Astrocyte (in vitro differentiated cells and primary cell): ENCODE measurements around the gene PDCD2.

Experiments used
- CTCF ChIP-seq: IDR thresholded peaks from 2 replicates; pipeline ENCODE4 v1.5.1; 2011; ENCODE audit warnings: low read depth, mild to moderate bottlenecking, inconsistent platforms, low read length, moderate library complexity; ENCODE audit not compliant: insufficient read depth
- EZH2 ChIP-seq: IDR thresholded peaks from 2 replicates; pipeline ENCODE4 v1.6.1; 2012; ENCODE audit warnings: mild to moderate bottlenecking, low read length, inconsistent platforms; ENCODE audit not compliant: insufficient read depth

GRCh38 chr6:170545405-170545804 is 39.0 kb downstream of the PDCD2 start:
- TF ChIP-seq CTCF = no peak
- TF ChIP-seq EZH2 = no peak
